SHP77 treated with DMSO at 0.1 percent for 48 hours (cell line): ENCODE data around the gene ZMIZ2.
A peak's percentile ranks its signal among the peaks of the same experiment; 100 is the strongest.
"Not testable (repeated sequence)": the region's sequence is repeated elsewhere in the genome, so short reads cannot be mapped to it uniquely, and the experiment has no call there.

Source experiments
- DNase-seq: peaks from one replicate; lab custom pipeline; 2025; lab: John Stamatoyannopoulos, UW

The ZMIZ2 gene

GRCh38 chr7:44748045-44748947, at the start of gene ZMIZ2:
Gene ZMIZ2, plus strand, starts transcription at chr7:44748847. Its CDS starts 7,403 bp downstream, at chr7:44756250.
- peak; percentile 77 for DNase-seq

- DNase-seq: not testable (repeated sequence)
Observed at GRCh38 chr7:44699598-44699997, 49.0 kb upstream of the ZMIZ2 start.

GRCh38 chr7:44700322-44700721, 48.3 kb upstream of the ZMIZ2 start:
- no peak for DNase-seq

- not testable (repeated sequence) for DNase-seq
Observed at GRCh38 chr7:44703391-44703790, 45.3 kb upstream of the ZMIZ2 start.

- DNase-seq: no peak
Observed at GRCh38 chr7:44703921-44704320, 44.7 kb upstream of the ZMIZ2 start.

- DNase-seq: no peak
Observed at GRCh38 chr7:44705434-44705833, 43.2 kb upstream of the ZMIZ2 start.

GRCh38 chr7:44706788-44707557, 41.7 kb upstream of the ZMIZ2 start:
- DNase-seq: no peak

- DNase-seq: no peak
Observed at GRCh38 chr7:44707558-44708230, 41.0 kb upstream of the ZMIZ2 start.

GRCh38 chr7:44709011-44709915, 39.4 kb upstream of the ZMIZ2 start:
- no peak for DNase-seq

GRCh38 chr7:44709945-44710596, 38.6 kb upstream of the ZMIZ2 start:
- no peak for DNase-seq

- DNase-seq: no peak
Observed at GRCh38 chr7:44711528-44711927, 37.1 kb upstream of the ZMIZ2 start.

- no peak for DNase-seq
Observed at GRCh38 chr7:44712012-44712411, 36.6 kb upstream of the ZMIZ2 start.

GRCh38 chr7:44713141-44713540, 35.5 kb upstream of the ZMIZ2 start:
- no peak for DNase-seq

GRCh38 chr7:44713680-44714335, 34.8 kb upstream of the ZMIZ2 start:
- DNase-seq: no peak

GRCh38 chr7:44716205-44716604, 32.4 kb upstream of the ZMIZ2 start:
- DNase-seq: no peak

GRCh38 chr7:44720301-44720700, 28.3 kb upstream of the ZMIZ2 start:
- DNase-seq: no peak

- DNase-seq: no peak
Observed at GRCh38 chr7:44724276-44724675, 24.4 kb upstream of the ZMIZ2 start.

- DNase-seq: not testable (repeated sequence)
Observed at GRCh38 chr7:44726250-44726649, 22.4 kb upstream of the ZMIZ2 start.

GRCh38 chr7:44727158-44727936, 21.3 kb upstream of the ZMIZ2 start:
- DNase-seq: no peak

GRCh38 chr7:44727937-44728262, 20.7 kb upstream of the ZMIZ2 start:
- DNase-seq: no peak
